GM12892 (cell line): Measurements from ENCODE around the gene SET.

Source experiments
- DNase-seq: peaks from one replicate; pipeline ENCODE4 v3.0.0; 2011; ENCODE audit not compliant: insufficient read length
- FAIRE-seq: peaks from 2 replicates; lab custom pipeline; 2011; peaks lifted over from hg19 to GRCh38; lab: Jason Lieb, UNC
- POLR2A ChIP-seq: IDR thresholded peaks from 2 replicates; pipeline ENCODE4 v1.6.1; 2011; ENCODE audit warnings: low read depth, low read length, control low read depth
- POLR2AphosphoS5 ChIP-seq: IDR thresholded peaks from 2 replicates; pipeline ENCODE4 v1.6.1; 2011; ENCODE audit warnings: low read depth, low read length, control low read depth
- TAF1 ChIP-seq: IDR thresholded peaks from 2 replicates; pipeline ENCODE4 v1.6.1; 2011; ENCODE audit warnings: low read depth, mild to moderate bottlenecking, control low read depth, low read length, borderline replicate concordance

SET gene

DNA sequence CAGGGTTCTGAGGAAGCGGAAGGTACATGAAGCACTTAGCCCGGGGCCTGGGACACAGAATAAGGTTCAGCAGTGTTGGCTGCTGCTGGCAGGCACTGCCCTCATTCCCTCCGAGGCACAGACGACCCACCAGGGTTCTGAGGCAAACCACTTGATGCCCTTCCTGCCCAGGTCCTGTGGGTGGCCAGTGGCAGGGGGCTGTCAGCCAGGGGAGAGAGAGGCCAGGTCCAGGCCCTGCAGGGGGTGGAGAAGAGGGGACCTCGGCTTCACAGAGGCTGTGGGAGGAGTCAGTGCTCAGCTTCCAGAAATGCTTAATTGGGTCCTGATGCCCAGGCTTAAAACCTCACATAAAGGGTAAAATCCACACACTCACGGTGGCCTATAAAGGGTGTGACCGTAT is 39.3 kb downstream of the SET start:
- FAIRE-seq (no peak), DNase-seq (no peak)
- TF ChIP-seq TAF1 (no peak), POLR2A (no peak), POLR2AphosphoS5 (no peak)

DNA sequence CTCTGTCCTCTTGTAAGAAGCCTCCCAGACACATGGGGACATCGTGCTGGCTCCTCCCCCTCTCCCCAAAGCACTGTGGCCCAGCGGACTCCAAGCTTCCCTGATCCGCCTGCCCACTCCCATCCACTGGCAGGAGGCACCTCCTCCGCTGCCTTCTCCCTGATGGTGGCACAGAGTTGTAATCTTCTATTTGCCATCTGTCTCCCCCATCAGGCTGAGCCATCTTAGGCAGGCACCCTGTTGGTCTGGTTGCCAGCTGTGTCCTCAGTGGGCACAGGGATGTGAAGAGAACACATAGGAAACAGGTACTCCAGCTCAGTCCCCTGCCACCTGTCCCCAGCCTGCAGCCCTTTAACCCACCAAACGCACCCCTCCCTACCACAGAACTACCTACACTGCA is 40.3 kb downstream of the SET start:
- no peak for FAIRE-seq
- TF ChIP-seq POLR2AphosphoS5: no peak
- no peak for TF ChIP-seq POLR2A
- TF ChIP-seq TAF1: no peak

DNA sequence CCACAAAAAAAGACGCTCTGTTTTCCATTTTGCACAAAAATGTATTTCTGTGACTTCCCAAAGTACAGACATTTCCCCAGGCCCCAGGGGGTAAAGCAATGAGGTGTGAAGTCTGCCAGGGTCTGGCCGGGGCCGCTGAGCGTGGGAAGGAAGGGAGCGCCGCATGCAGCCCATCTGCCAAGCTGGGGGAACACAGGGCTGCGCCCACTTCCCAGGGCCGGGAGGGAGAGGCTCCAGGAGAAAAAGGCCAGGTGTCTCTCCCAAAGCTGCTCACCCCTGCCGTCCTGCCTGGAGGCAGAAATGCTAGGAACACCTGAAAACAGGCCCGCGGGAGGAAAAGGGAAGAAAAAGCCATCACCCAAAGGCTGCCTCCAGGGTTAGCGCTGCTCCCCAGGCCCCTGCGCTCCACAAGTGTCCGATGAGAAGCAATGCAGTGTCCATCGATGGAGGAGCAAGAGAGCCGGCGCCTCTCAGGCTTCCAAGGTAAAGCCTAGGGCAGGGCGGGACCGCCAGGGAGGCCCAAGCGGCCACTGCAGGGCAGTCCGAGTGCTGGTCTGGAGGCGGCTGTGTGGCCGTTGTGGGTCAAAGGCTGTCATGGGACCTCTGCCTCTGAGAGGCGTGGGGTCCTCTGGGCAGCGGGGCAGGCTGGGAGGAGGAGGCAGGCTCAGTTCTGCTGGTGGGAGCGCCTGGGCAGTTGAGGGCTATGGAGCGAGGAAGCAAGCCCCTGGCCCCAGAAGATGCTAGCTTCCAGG is 40.9 kb downstream of the SET start:
- FAIRE-seq: no peak
- DNase-seq: no peak
- TF ChIP-seq POLR2A (no peak), TAF1 (no peak), POLR2AphosphoS5 (no peak)

More for the DNA sequence above, 40.3 kb downstream of the SET start:
- no peak for DNase-seq

DNA sequence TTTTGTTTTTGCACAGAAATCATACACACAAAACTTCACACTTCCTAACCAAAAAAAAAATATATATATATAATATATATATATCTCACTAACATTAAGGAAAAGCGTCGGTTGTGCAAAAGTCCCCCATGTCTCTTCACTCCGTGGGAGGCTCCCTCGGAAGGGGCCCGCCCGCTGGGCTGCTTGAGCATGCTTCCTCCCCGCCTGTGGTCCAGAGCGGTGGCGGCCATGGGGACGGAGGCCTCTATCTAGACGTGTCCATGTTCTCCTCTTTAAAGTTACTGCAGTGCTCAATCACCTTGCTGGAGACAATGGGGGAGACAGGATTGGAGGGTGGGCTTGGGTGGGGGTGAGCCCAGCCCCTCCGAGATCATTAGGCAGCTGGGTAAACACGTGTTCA is 42.1 kb downstream of the SET start:
- DNase-seq: no peak
- no peak for FAIRE-seq
- TF ChIP-seq POLR2AphosphoS5: no peak
- TF ChIP-seq POLR2A: no peak
- TF ChIP-seq TAF1: no peak

DNA sequence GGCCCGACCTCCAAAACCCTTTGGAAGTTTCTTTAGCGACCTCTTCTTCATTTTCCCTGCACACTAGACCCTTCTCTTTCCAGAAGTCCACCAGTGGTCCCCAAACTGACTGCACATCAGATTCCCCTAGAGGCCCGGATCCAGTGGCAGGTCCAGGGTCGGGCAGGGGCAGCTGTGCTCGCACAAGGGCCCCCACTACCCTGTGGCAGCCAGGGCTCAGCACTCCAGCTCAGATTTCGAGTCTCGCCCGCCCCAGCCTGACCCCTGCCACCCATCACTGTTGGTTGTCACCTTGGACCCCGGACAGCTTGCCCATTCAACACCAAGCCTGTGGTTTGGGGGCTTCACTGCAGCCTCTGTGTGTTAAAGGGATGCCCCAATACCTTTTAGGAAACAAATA is 42.7 kb downstream of the SET start:
- DNase-seq: no peak
- no peak for FAIRE-seq
- TF ChIP-seq TAF1 (no peak), POLR2AphosphoS5 (no peak), POLR2A (no peak)

DNA sequence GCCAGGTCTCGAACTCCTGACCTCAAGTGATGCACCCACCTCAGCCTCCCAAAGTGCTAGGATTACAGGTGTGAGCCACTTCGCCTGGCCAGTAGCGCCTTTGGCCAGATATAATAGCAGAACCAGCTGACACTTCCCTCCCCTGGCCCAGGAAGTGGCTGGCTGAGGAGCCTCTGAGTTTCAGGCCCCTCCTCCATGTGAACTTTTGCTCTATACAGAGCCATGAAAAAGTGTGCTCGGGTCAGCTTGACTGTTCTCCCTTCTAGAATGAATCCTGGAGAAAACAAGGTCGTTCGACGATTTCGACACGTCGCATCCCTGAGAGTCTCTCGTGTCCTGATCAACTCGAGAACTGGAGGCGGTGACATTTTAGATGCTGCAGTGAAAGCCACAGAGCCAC is 43.6 kb downstream of the SET start:
- no peak for TF ChIP-seq POLR2AphosphoS5
- TF ChIP-seq POLR2A: no peak
- no peak for TF ChIP-seq TAF1
- DNase-seq (no peak), FAIRE-seq (no peak)

DNA sequence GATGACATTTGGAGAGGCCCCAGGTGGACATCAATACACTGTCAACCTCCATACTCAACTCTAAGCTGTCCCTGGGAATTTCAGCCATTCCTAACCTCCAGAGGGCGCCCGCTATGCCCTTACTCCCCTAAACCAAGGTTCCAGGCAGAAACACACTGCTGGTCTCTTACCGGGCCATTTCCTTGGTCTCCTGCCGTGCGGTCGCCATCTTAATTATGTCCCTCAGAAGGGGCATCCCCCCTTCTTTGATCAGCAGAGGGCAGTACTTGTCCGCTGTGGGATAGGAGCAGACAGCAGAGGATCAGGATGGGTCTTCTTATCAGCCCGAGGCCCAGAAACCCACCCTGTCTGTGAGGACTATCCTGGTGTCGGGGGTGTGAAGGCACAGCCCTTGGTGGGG is 44.2 kb downstream of the SET start:
- FAIRE-seq (peak; percentile 56), DNase-seq (no peak)
- no peak for TF ChIP-seq POLR2AphosphoS5
- TF ChIP-seq TAF1: no peak
- TF ChIP-seq POLR2A: no peak

DNA sequence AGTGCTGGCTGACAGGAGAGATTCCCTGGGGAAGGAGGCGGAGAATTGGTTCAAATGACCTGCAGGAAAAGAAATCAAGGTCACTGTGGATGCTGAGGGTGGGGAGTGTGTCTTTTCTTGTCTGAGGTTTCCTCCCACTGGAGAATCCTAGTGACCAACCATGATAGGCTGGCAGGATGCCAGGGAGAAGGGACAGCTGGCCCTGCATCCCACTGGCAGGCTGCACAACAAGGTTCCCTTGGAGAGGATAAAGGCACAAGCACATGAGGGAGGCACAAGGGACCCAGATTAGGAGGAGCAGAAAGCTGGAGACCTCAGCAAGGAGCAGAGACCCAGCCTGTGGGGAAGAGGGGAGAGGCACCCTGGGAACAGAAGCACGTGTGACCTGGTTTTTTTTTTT is 46.4 kb downstream of the SET start:
- DNase-seq: no peak
- TF ChIP-seq POLR2AphosphoS5 (no peak), TAF1 (no peak), POLR2A (no peak)
- FAIRE-seq: no peak

DNA sequence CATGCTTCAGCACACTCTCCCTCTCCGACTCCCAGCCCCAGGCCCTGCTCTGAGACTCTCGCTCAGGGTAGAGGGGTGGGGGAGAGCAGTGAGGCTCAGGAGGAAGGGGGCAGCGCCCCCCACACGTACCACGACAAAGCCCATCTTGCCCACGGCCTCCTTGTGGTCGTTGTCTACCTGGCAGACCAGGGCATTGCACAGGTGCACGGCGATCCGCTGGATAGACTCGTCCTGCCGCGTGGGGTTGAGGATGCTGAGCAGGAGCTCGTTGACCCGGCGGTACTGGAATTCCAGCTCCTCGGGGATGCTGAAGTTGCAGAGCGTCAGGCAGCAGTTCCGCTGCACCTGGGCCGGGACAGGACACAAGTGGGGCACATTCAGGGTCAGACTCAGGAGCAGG is 53.4 kb downstream of the SET start:
- no peak for FAIRE-seq
- no peak for TF ChIP-seq POLR2AphosphoS5
- TF ChIP-seq TAF1: no peak
- TF ChIP-seq POLR2A: no peak
- DNase-seq: no peak

DNA sequence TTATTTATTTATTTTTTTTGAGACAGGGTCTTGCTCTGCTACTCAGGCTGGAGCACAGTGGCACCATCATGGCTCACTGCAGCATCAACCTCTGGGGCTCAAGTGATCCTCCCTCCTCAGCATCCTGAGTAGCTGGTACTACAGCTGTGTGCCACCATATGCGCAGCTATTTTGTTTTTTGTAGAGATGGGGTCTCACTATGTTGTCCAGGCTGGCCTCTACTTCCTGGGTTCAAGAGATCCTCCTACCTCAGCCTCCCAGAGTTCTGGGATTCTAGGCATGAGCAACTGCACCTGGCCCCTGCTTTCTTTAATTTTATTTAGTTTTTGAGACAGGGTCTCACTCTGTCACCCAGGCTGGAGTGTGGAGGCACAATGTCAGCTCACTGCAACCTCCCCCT is 54.4 kb downstream of the SET start:
- DNase-seq (no peak), FAIRE-seq (no peak)
- no peak for TF ChIP-seq POLR2AphosphoS5
- TF ChIP-seq POLR2A: no peak
- no peak for TF ChIP-seq TAF1
